ENCODE measurements around the gene GCLC.

DNA sequence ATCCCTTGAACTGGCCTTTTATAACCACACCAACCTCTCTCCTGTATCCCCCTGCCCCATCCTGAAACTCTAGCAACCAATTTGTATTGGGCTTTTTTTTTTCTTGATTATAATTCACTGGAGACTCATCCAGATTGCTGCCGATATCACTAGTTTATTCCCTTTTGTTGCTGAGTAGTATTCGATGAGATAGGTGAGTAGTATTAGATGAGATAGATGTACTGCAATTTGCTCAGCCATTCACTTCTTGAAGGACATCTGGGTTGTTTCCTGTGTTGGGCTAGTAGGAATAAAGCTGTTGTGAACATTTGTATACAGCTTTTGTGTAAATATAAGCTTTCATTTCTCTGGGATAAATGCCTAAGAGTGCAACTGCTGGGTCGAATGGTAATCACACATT, 58.2 kb downstream of the GCLC start:
- TF ChIP-seq, protein P1, sequence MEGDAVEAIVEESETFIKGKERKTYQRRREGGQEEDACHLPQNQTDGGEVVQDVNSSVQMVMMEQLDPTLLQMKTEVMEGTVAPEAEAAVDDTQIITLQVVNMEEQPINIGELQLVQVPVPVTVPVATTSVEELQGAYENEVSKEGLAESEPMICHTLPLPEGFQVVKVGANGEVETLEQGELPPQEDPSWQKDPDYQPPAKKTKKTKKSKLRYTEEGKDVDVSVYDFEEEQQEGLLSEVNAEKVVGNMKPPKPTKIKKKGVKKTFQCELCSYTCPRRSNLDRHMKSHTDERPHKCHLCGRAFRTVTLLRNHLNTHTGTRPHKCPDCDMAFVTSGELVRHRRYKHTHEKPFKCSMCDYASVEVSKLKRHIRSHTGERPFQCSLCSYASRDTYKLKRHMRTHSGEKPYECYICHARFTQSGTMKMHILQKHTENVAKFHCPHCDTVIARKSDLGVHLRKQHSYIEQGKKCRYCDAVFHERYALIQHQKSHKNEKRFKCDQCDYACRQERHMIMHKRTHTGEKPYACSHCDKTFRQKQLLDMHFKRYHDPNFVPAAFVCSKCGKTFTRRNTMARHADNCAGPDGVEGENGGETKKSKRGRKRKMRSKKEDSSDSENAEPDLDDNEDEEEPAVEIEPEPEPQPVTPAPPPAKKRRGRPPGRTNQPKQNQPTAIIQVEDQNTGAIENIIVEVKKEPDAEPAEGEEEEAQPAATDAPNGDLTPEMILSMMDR (IDR thresholded peaks at IDR 0.05) = no peak
- TF ChIP-seq POLR2A (IDR thresholded peaks at IDR 0.05) (no peak), POLR2AphosphoS5 (IDR thresholded peaks at IDR 0.05) (no peak)
